ENCODE measurements around the gene CAPN15.
A peak's percentile ranks its signal among the peaks of the same experiment; 100 is the strongest.

Gene CAPN15

GRCh38 chr16:583470-583814 is 55.9 kb downstream of the CAPN15 start:
- H3K4me3 ChIP-seq (ENCODE audit: low read depth, low read length), result no peak overlapping the region
- no peak for TF ChIP-seq POLR2A (IDR thresholded peaks at IDR 0.05; ENCODE audit: extremely low read depth, insufficient read length)
- TF ChIP-seq, protein P1, sequence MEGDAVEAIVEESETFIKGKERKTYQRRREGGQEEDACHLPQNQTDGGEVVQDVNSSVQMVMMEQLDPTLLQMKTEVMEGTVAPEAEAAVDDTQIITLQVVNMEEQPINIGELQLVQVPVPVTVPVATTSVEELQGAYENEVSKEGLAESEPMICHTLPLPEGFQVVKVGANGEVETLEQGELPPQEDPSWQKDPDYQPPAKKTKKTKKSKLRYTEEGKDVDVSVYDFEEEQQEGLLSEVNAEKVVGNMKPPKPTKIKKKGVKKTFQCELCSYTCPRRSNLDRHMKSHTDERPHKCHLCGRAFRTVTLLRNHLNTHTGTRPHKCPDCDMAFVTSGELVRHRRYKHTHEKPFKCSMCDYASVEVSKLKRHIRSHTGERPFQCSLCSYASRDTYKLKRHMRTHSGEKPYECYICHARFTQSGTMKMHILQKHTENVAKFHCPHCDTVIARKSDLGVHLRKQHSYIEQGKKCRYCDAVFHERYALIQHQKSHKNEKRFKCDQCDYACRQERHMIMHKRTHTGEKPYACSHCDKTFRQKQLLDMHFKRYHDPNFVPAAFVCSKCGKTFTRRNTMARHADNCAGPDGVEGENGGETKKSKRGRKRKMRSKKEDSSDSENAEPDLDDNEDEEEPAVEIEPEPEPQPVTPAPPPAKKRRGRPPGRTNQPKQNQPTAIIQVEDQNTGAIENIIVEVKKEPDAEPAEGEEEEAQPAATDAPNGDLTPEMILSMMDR (IDR thresholded peaks at IDR 0.05; ENCODE audit: low read depth, low read length), result no peak
- TF ChIP-seq, protein P2, sequence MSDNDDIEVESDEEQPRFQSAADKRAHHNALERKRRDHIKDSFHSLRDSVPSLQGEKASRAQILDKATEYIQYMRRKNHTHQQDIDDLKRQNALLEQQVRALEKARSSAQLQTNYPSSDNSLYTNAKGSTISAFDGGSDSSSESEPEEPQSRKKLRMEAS (IDR thresholded peaks at IDR 0.05; ENCODE audit: low read depth, low read length), result no peak
- TF ChIP-seq MYC (IDR thresholded peaks at IDR 0.05; ENCODE audit: low read depth, low read length), result no peak
- peak; percentile 19 for DNase-seq (ENCODE audit: low read depth)

- DNase-seq (ENCODE audit: low read depth), result no peak
- H3K4me3 ChIP-seq (ENCODE audit: low read depth, low read length), result no peak overlapping the region
Measured at GRCh38 chr16:583815-584591, 56.5 kb downstream of the CAPN15 start.

GRCh38 chr16:585351-585750 is 57.8 kb downstream of the CAPN15 start:
- DNase-seq (ENCODE audit: low read depth), result no peak
- H3K4me3 ChIP-seq (ENCODE audit: low read depth, low read length), result no peak overlapping the region
- TF ChIP-seq, protein P1 (IDR thresholded peaks at IDR 0.05; ENCODE audit: low read depth, low read length), result no peak
- TF ChIP-seq POLR2A (IDR thresholded peaks at IDR 0.05; ENCODE audit: extremely low read depth, insufficient read length), result peak; percentile 14

More at GRCh38 chr16:583815-584591, 56.5 kb downstream of the CAPN15 start:
- TF ChIP-seq MYC (IDR thresholded peaks at IDR 0.05; ENCODE audit: low read depth, low read length) (no peak), POLR2A (IDR thresholded peaks at IDR 0.05; ENCODE audit: extremely low read depth, insufficient read length) (no peak)
- TF ChIP-seq, protein P1 (IDR thresholded peaks at IDR 0.05; ENCODE audit: low read depth, low read length), result no peak
- TF ChIP-seq, protein P2 (IDR thresholded peaks at IDR 0.05; ENCODE audit: low read depth, low read length), result no peak

DNA sequence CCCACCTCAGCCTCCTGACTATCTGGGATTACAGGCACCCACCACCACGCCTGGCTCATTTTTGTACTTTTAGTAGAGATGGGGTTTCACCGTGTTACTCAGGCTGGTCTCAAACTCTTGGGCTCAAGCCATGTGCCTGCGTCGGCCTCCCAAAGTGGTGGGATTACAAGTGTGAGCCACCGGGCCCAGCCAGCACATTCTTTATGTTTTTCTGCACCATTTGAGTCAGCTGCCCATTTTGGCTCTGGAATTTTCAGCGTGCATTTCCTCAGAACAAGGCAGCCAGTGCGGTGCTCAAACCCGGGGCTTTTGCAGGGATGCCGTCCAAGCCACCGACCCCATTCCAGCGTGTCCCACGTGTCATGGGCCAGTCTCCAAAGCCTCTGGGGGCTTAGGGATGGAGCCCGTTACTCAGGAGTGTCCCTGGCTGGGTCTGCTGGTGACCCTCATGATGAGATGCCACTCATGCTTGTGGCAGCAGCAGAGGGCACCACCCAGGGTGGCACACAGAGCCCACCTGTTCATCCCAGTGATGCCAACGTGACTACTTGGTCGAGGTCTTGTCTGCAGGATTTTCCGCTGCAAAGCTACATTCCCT is 58.6 kb downstream of the CAPN15 start:
- no peak for DNase-seq (ENCODE audit: low read depth)
- TF ChIP-seq, protein P2 (IDR thresholded peaks at IDR 0.05; ENCODE audit: low read depth, low read length), result no peak
- TF ChIP-seq POLR2A (IDR thresholded peaks at IDR 0.05; ENCODE audit: extremely low read depth, insufficient read length), result no peak
- TF ChIP-seq MYC (IDR thresholded peaks at IDR 0.05; ENCODE audit: low read depth, low read length), result no peak
- H3K4me3 ChIP-seq (ENCODE audit: low read depth, low read length), result no peak overlapping the region

DNA sequence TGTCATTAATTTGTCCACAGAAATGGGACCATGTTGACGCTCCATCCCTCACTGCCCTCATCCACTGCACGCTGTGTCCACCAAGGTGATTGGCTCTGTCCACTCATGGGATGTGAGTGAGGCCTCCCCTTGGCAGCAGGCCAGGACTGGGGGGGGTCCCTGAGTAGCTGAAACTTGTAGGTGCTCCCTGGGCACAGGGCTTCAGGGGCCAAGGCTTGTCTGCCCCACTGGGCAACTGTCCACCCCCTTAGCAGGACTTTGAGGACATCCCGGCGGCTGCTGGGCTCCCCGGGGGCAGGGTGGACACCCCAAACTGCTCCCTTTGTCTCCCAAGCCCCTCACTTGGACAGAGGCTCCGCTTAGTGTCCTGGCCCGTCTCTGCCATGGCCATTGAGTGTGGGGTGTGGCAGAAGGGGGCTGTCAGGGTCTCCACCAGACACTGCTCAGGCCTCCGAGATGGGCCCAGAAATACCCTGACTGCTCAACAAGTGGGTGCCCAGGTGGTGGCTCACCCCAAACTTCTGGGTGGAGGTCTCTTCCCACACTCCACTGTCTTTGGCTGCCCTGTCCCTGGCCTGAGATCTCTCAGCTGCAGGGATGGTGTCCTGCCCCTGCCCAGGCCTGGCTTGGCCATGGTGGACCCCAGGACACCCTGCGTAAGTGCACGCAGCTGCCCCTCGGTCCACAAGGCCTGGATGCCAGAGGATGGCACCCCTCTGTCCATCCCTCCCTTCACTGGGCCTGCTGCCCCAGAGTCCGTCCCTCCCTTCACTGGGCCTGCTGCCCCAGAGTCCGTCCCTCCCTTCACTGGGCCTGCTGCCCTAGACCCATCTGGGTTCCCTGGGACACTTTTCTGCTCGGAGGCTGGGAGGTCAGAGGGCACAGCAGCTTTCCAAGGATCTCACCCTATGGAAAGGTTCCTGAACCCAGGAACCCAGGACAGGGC is 59.4 kb downstream of the CAPN15 start:
- DNase-seq (ENCODE audit: low read depth), result no peak
- H3K4me3 ChIP-seq (ENCODE audit: low read depth, low read length), result no peak overlapping the region
- TF ChIP-seq, protein P2 (IDR thresholded peaks at IDR 0.05; ENCODE audit: low read depth, low read length), result no peak

DNA sequence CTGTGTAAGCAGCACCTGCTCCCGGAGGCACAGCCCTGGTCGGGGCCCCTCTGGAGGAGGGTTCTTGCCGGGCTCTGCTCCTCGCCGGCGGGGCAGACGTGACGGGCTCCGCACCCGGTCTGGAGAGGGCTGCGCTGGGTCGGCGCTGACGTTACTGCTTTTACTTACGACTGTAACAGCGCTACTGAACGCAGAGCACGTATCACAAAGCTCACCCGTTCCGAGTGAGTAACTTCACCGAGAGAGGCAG is 61.1 kb downstream of the CAPN15 start:
- peak; percentile 60 for DNase-seq (ENCODE audit: low read depth)
- H3K4me3 ChIP-seq (ENCODE audit: low read depth, low read length), result peak overlapping the region; percentile 79
- TF ChIP-seq MYC (IDR thresholded peaks at IDR 0.05; ENCODE audit: low read depth, low read length), result no peak
- TF ChIP-seq POLR2A (IDR thresholded peaks at IDR 0.05; ENCODE audit: extremely low read depth, insufficient read length), result no peak
- TF ChIP-seq, protein P1 (IDR thresholded peaks at IDR 0.05; ENCODE audit: low read depth, low read length), result no peak
- TF ChIP-seq, protein P2 (IDR thresholded peaks at IDR 0.05; ENCODE audit: low read depth, low read length), result peak; percentile 46; the same call in 1 of the 2 replicates
